Tibial nerve (tissue), 4 donors: ENCODE measurements around the gene BMERB1.

Source experiments
- EP300 ChIP-seq, 2 donors: sonication (generic); formaldehyde crosslinking; IDR thresholded peaks; one replicate each; pipeline ENCODE4 v1.6.1; 2017; ENCODE audit warnings: antibody characterized with exemption in 2 of 2, mild to moderate bottlenecking in 1 of 2
- POLR2A ChIP-seq, 2 donors: fragments of 450-650 bp; IDR thresholded peaks; one replicate each; pipeline ENCODE4 v1.6.1; 2017; ENCODE audit warnings: antibody characterized with exemption in 2 of 2, mild to moderate bottlenecking in 2 of 2, moderate library complexity in 2 of 2
- TF ChIP-seq, protein P1 (sequence below), 5 experiments: fragments of 200-600 bp in 3 of 5; fragments of 450-650 bp in 2 of 5; sonication (generic) in 3 of 5; IDR thresholded peaks; one replicate each; pipeline ENCODE4 v1.5.1; 2016 to 2019; ENCODE audit warnings: antibody characterized with exemption in 5 of 5, mild to moderate bottlenecking in 3 of 5, moderate library complexity in 2 of 5

DNA sequence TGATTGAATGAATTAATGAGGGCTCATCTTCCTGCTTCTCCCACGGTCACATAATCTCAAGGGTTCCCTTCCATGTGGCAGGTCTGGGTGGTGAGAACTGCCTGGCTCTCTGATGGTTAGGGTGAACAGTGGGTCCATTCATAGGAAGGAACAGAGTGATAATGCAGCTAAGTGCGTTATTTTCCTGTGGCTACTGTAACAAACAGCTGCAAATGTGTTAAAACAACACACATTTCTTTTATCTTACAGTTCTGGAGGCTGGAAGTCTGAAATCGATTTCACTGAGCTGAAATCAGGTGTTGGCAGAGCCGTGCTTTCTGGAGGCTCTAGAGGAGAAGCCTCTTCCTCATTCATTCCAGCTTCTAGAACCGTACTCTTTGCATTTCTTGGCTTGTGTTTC is 95.3 kb downstream of the BMERB1 start:
- TF ChIP-seq, protein P1, sequence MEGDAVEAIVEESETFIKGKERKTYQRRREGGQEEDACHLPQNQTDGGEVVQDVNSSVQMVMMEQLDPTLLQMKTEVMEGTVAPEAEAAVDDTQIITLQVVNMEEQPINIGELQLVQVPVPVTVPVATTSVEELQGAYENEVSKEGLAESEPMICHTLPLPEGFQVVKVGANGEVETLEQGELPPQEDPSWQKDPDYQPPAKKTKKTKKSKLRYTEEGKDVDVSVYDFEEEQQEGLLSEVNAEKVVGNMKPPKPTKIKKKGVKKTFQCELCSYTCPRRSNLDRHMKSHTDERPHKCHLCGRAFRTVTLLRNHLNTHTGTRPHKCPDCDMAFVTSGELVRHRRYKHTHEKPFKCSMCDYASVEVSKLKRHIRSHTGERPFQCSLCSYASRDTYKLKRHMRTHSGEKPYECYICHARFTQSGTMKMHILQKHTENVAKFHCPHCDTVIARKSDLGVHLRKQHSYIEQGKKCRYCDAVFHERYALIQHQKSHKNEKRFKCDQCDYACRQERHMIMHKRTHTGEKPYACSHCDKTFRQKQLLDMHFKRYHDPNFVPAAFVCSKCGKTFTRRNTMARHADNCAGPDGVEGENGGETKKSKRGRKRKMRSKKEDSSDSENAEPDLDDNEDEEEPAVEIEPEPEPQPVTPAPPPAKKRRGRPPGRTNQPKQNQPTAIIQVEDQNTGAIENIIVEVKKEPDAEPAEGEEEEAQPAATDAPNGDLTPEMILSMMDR (IDR thresholded peaks at IDR 0.05) = no peak
- TF ChIP-seq EP300 (IDR thresholded peaks at IDR 0.05) (no peak), POLR2A (IDR thresholded peaks at IDR 0.05) (no peak)
